22Rv1 (cell line): ENCODE data around the gene SCP2D1.

Experiments used
- ZFX ChIP-seq: fragments of 450-650 bp; IDR thresholded peaks from 2 replicates; pipeline ENCODE4 v1.6.1; 2017; ENCODE audit warnings: antibody characterized with exemption, borderline replicate concordance
- TF ChIP-seq, protein P1 (sequence below): fragments of 450-650 bp; IDR thresholded peaks from 2 replicates; pipeline ENCODE4 v1.5.1; 2017; ENCODE audit warnings: mild to moderate bottlenecking

DNA sequence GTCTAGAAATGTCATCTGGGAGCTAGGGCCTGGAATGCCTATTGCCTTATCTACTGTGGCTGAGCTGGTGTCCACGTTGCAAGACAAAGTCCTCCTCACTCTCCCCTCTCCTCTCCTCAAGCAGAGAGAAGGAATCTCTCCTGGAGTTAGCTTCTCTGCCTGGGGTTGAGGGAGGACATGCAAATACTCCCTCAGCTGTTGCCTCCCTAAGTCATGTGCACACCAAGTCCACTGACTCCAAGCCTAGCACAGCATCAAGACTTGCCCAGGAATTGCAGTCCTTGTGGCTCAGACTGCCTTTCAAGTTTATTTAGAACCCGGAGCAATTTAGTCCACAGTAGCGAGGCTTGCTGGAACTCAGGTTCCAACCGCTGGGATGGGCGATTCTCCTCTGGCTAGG, 38.0 kb upstream of the SCP2D1 start:
- TF ChIP-seq, protein P1, sequence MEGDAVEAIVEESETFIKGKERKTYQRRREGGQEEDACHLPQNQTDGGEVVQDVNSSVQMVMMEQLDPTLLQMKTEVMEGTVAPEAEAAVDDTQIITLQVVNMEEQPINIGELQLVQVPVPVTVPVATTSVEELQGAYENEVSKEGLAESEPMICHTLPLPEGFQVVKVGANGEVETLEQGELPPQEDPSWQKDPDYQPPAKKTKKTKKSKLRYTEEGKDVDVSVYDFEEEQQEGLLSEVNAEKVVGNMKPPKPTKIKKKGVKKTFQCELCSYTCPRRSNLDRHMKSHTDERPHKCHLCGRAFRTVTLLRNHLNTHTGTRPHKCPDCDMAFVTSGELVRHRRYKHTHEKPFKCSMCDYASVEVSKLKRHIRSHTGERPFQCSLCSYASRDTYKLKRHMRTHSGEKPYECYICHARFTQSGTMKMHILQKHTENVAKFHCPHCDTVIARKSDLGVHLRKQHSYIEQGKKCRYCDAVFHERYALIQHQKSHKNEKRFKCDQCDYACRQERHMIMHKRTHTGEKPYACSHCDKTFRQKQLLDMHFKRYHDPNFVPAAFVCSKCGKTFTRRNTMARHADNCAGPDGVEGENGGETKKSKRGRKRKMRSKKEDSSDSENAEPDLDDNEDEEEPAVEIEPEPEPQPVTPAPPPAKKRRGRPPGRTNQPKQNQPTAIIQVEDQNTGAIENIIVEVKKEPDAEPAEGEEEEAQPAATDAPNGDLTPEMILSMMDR, result no peak
- TF ChIP-seq ZFX, result no peak
